ENCODE results near the gene RAB34. TPM values are rescaled to one million over a fixed set of nuclear protein-coding genes. Genes with fewer than 3 reads are reported as not detected.

Gene RAB34
- total and polyA plus RNA-seq, 9 of the 15 experiments (the other 6 are each of a cell fraction or from before 2014, with no cell fraction given): 0.07 to 3.8 (median 0.46) TPM; not detected in 1

DNA sequence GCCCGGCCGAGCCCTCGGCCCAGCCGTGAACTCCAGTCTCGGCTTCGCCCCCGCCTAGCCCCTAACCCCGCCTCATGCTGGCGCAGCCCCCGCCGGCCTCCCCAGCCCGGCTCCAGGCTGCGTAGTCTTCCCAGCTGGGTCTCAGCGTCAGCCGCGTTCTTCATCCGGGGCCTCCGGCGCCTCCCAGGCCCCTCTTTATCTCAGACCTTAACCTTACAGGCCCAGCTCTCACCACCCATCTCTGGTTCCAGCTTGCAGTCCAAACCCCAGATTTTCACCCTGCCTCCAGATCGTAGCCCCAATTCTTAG, 6.0 kb downstream of the RAB34 start, which contains the start of gene PROCA1 (continued):
- TF ChIP-seq U2AF1 (optimal IDR thresholded peaks at IDR 0.05; ENCODE audit: low read depth, low read length): no peak
- TF ChIP-seq FUS (optimal IDR thresholded peaks at IDR 0.05; ENCODE audit: low read depth, low read length): no peak
- no peak for TF ChIP-seq NFATC3 (IDR thresholded peaks at IDR 0.05)
- no peak for TF ChIP-seq NFIC (IDR thresholded peaks at IDR 0.05)
- TF ChIP-seq NCOR1 (IDR thresholded peaks at IDR 0.05): peak; percentile 23; the same call in 1 of the 2 replicates
- no peak for TF ChIP-seq ZKSCAN1 (IDR thresholded peaks at IDR 0.05; ENCODE audit: low read depth, low read length)
- TF ChIP-seq, protein P1, sequence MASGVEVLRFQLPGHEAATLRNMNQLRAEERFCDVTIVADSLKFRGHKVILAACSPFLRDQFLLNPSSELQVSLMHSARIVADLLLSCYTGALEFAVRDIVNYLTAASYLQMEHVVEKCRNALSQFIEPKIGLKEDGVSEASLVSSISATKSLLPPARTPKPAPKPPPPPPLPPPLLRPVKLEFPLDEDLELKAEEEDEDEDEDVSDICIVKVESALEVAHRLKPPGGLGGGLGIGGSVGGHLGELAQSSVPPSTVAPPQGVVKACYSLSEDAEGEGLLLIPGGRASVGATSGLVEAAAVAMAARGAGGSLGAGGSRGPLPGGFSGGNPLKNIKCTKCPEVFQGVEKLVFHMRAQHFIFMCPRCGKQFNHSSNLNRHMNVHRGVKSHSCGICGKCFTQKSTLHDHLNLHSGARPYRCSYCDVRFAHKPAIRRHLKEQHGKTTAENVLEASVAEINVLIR (CRISPR knock-in tag; IDR thresholded peaks at IDR 0.05): no peak
- TF ChIP-seq CAMTA2 (CRISPR knock-in tag; conservative IDR thresholded peaks at IDR 0.05): no peak
- no peak for TF ChIP-seq KDM5B (IDR thresholded peaks at IDR 0.05; ENCODE audit: insufficient replicate concordance, low read depth, low read length)
- TF ChIP-seq, protein P2, sequence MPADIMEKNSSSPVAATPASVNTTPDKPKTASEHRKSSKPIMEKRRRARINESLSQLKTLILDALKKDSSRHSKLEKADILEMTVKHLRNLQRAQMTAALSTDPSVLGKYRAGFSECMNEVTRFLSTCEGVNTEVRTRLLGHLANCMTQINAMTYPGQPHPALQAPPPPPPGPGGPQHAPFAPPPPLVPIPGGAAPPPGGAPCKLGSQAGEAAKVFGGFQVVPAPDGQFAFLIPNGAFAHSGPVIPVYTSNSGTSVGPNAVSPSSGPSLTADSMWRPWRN (IDR thresholded peaks at IDR 0.05; ENCODE audit: low read depth): no peak
- no peak for TF ChIP-seq ZNF79 (CRISPR knock-in tag; IDR thresholded peaks at IDR 0.05; ENCODE audit: low read depth)
- no peak for TF ChIP-seq TGIF2 (CRISPR knock-in tag; IDR thresholded peaks at IDR 0.05)
- TF ChIP-seq, protein P3, sequence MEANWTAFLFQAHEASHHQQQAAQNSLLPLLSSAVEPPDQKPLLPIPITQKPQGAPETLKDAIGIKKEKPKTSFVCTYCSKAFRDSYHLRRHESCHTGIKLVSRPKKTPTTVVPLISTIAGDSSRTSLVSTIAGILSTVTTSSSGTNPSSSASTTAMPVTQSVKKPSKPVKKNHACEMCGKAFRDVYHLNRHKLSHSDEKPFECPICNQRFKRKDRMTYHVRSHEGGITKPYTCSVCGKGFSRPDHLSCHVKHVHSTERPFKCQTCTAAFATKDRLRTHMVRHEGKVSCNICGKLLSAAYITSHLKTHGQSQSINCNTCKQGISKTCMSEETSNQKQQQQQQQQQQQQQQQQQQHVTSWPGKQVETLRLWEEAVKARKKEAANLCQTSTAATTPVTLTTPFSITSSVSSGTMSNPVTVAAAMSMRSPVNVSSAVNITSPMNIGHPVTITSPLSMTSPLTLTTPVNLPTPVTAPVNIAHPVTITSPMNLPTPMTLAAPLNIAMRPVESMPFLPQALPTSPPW (CRISPR knock-in tag; IDR thresholded peaks at IDR 0.05): no peak; the same call in 1 of the 2 replicates
- TF ChIP-seq ZNF707 (CRISPR knock-in tag; conservative IDR thresholded peaks at IDR 0.05): no peak
- TF ChIP-seq ZEB2 (IDR thresholded peaks at IDR 0.05): no peak
- TF ChIP-seq ZFX (CRISPR knock-in tag; IDR thresholded peaks at IDR 0.05): peak; percentile 73; the same call in 1 of the 2 replicates
- no peak for TF ChIP-seq FOXJ2 (tag; IDR thresholded peaks at IDR 0.05)
- TF ChIP-seq, protein P4, sequence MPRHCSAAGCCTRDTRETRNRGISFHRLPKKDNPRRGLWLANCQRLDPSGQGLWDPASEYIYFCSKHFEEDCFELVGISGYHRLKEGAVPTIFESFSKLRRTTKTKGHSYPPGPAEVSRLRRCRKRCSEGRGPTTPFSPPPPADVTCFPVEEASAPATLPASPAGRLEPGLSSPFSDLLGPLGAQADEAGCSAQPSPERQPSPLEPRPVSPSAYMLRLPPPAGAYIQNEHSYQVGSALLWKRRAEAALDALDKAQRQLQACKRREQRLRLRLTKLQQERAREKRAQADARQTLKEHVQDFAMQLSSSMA (CRISPR knock-in tag; IDR thresholded peaks at IDR 0.05): no peak
- no peak for TF ChIP-seq ASH1L (IDR thresholded peaks at IDR 0.05; ENCODE audit: borderline replicate concordance, low read depth, partially characterized antibody)
- TF ChIP-seq TBP (optimal IDR thresholded peaks at IDR 0.05; ENCODE audit: low read depth, low read length): no peak
- TF ChIP-seq ZNF121 (CRISPR knock-in tag; conservative IDR thresholded peaks at IDR 0.05): no peak
- TF ChIP-seq ARNT (IDR thresholded peaks at IDR 0.05): no peak
- TF ChIP-seq HDGF (IDR thresholded peaks at IDR 0.05): no peak
- no peak for TF ChIP-seq KLF6 (CRISPR knock-in tag; IDR thresholded peaks at IDR 0.05; ENCODE audit: borderline replicate concordance)
- no peak for TF ChIP-seq CREB1 (IDR thresholded peaks at IDR 0.05)
- TF ChIP-seq CREB1 (CRISPR knock-in tag; IDR thresholded peaks at IDR 0.05): peak; percentile 23; the same call in 1 of the 2 replicates
- no peak for TF ChIP-seq ZNF644 (tag; IDR thresholded peaks at IDR 0.05; ENCODE audit: low read depth)
- TF ChIP-seq ADNP (tag; IDR thresholded peaks at IDR 0.05): no peak
- TF ChIP-seq RNF2 (IDR thresholded peaks at IDR 0.05): no peak; the same call in none of the 2 replicates
- TF ChIP-seq MTA1 (IDR thresholded peaks at IDR 0.05; ENCODE audit: borderline replicate concordance): no peak
